ENCODE measurements around the gene MSI2. TPM values are rescaled to one million over a fixed set of nuclear protein-coding genes. Genes with fewer than 3 reads are reported as not detected.

MSI2 gene
- total RNA-seq, 4 donors from 2014 or later, result 27.3 to 50.4 (median 36.8) TPM

DNA sequence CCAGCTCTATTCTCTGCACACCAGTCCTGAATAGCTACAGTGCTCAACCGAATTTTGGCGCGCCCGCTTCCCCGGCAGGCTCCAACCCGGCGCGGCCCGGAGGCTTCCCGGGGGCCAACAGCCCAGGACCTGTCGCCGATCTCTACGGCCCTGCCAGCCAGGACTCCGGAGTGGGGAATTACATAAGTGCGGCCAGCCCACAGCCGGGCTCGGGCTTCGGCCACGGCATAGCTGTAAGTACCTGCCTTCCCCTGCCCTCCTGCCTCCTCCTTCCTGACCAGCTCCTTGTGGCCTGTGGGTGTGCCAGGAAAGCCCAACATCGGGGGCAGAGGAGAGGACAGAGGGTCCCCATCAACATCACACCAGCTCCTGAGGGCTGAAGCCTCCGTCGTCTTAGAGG, 418.6 kb downstream of the MSI2 start:
- Histone ChIP-seq H3K4me1 (peaks cover 0 to 14% (median 0%) of the 10 kb centered on the region in 3 donors), H3K9me3 (no peaks in the 10 kb centered on the region), H3K27ac (no peak overlapping the region), H3K36me3 (peaks cover 0 to 15% of the 10 kb centered on the region in 2 donors), H3K27me3 (no peaks in the 10 kb centered on the region), H3K4me3 (no peak overlapping the region)
- WGBS, 2 donors (ENCODE audit: low coverage in 1 of 2), result 100% methylated on average over 3 of the region's 22 CpGs; no CpG with 5 or more reads in 1 of the 2 donors
- ATAC-seq, result no peak
- TF ChIP-seq, protein P1, sequence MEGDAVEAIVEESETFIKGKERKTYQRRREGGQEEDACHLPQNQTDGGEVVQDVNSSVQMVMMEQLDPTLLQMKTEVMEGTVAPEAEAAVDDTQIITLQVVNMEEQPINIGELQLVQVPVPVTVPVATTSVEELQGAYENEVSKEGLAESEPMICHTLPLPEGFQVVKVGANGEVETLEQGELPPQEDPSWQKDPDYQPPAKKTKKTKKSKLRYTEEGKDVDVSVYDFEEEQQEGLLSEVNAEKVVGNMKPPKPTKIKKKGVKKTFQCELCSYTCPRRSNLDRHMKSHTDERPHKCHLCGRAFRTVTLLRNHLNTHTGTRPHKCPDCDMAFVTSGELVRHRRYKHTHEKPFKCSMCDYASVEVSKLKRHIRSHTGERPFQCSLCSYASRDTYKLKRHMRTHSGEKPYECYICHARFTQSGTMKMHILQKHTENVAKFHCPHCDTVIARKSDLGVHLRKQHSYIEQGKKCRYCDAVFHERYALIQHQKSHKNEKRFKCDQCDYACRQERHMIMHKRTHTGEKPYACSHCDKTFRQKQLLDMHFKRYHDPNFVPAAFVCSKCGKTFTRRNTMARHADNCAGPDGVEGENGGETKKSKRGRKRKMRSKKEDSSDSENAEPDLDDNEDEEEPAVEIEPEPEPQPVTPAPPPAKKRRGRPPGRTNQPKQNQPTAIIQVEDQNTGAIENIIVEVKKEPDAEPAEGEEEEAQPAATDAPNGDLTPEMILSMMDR (IDR thresholded peaks at IDR 0.05), result no peak
- TF ChIP-seq EP300 (IDR thresholded peaks at IDR 0.05), result no peak
- TF ChIP-seq POLR2AphosphoS5 (IDR thresholded peaks at IDR 0.05), result no peak
- no peak for TF ChIP-seq POLR2A (IDR thresholded peaks at IDR 0.05)

DNA sequence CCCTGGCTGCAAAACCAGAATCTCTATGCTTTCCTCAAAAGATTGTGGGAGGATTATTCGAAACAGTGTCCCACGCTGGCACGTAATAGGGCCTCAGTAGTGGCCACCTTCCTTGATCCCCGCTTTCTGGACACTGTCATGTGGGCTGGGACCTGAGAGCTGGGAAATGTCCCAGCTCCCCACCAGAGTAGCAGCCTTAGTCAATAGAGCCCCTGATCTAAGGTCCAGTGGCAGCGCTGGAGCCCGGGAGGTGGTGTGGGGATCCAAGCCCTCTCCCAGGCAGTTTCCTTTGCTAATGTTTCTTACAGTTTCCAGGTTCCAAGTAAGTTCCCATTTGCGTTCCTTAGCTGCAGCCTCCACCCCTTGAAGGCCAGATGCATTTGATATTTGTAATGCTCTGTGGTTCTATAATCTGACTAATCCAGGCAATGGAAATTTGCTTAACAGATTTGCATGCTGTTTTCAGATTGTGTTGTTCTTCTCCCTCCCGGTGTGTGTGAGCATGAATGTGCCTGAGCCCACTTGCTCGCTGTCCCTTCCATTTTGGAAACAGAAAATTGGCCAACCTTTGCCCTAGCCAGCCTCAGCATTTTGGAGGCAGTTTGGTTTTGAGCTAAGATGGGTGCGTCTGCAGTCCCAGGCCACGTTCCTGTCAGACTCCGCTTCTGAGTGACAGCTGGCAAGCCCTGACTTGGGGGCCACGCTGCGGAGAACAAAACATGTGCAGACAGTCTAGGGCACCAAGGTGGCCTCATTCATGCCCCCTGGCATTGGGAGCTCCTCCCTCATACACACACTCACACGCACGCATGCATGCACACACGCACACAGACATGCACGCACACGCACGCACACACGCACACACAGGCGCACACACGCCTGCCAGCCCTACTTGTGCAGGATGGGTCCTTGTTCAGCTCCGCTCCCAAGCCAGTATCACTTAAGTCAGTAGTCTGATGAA, 419.4 kb downstream of the MSI2 start:
- TF ChIP-seq POLR2AphosphoS5 (IDR thresholded peaks at IDR 0.05) (no peak), EP300 (IDR thresholded peaks at IDR 0.05) (no peak), POLR2A (IDR thresholded peaks at IDR 0.05) (no peak)
- TF ChIP-seq, protein P1 (IDR thresholded peaks at IDR 0.05), result no peak
- H3K27ac ChIP-seq, result no peak overlapping the region
- peaks cover 0 to 15% of the 10 kb centered on the region in 2 donors for H3K36me3 ChIP-seq
- H3K4me1 ChIP-seq, result peaks cover 0 to 14% (median 0%) of the 10 kb centered on the region in 3 donors
- H3K4me3 ChIP-seq, result no peak overlapping the region
- WGBS, 2 donors (ENCODE audit: low coverage in 1 of 2), result 91 to 96% methylated on average over 11 to 15 of the region's 24 CpGs
- ATAC-seq, result no peak
- H3K9me3 ChIP-seq, result no peaks in the 10 kb centered on the region
- no peaks in the 10 kb centered on the region for H3K27me3 ChIP-seq

GRCh38 chr17:57676543-57676942, 420.2 kb downstream of the MSI2 start:
- ATAC-seq, result no peak
- peaks cover 0 to 15% of the 10 kb centered on the region in 2 donors for H3K36me3 ChIP-seq
- 80 to 86% methylated on average over 1 to 5 of the region's 7 CpGs for WGBS, 2 donors (ENCODE audit: low coverage in 1 of 2)
- no peaks in the 10 kb centered on the region for H3K9me3 ChIP-seq
- H3K4me3 ChIP-seq, result no peak overlapping the region
- peaks cover 0 to 9% (median 0%) of the 10 kb centered on the region in 3 donors for H3K4me1 ChIP-seq
- H3K27me3 ChIP-seq, result no peaks in the 10 kb centered on the region
- no peak overlapping the region for H3K27ac ChIP-seq
- TF ChIP-seq POLR2AphosphoS5 (IDR thresholded peaks at IDR 0.05) (no peak), EP300 (IDR thresholded peaks at IDR 0.05) (no peak), POLR2A (IDR thresholded peaks at IDR 0.05) (no peak)
- TF ChIP-seq, protein P1 (IDR thresholded peaks at IDR 0.05), result no peak

GRCh38 chr17:57677301-57677700, 421.0 kb downstream of the MSI2 start:
- TF ChIP-seq EP300 (IDR thresholded peaks at IDR 0.05) (no peak), POLR2A (IDR thresholded peaks at IDR 0.05) (no peak), POLR2AphosphoS5 (IDR thresholded peaks at IDR 0.05) (no peak)

GRCh38 chr17:57677858-57678257, 421.5 kb downstream of the MSI2 start:
- TF ChIP-seq, protein P1 (IDR thresholded peaks at IDR 0.05), result no peak
- TF ChIP-seq EP300 (IDR thresholded peaks at IDR 0.05), result no peak
- TF ChIP-seq POLR2A (IDR thresholded peaks at IDR 0.05), result no peak
- no peak for TF ChIP-seq POLR2AphosphoS5 (IDR thresholded peaks at IDR 0.05)
- Histone ChIP-seq H3K36me3 (peaks cover 0 to 15% of the 10 kb centered on the region in 2 donors), H3K27me3 (no peaks in the 10 kb centered on the region), H3K27ac (no peak overlapping the region), H3K9me3 (no peaks in the 10 kb centered on the region), H3K4me1 (no peaks in the 10 kb centered on the region), H3K4me3 (no peak overlapping the region)
- no peak for ATAC-seq
- 98 to 100% methylated on average over 2 to 4 of the region's 6 CpGs for WGBS, 2 donors (ENCODE audit: low coverage in 1 of 2)

More at GRCh38 chr17:57677301-57677700, 421.0 kb downstream of the MSI2 start:
- no peaks in the 10 kb centered on the region for H3K9me3 ChIP-seq
- peaks cover 0 to 15% of the 10 kb centered on the region in 2 donors for H3K36me3 ChIP-seq
- H3K4me1 ChIP-seq, result peaks cover 0 to 2% (median 0%) of the 10 kb centered on the region in 3 donors
- no peak overlapping the region for H3K4me3 ChIP-seq
- whole genome bisulfite sequencing, 2 donors (ENCODE audit: low coverage in 1 of 2), result 69 to 79% methylated on average over 5 of the region's 5 CpGs
- no peak overlapping the region for H3K27ac ChIP-seq
- ATAC-seq, result no peak
- no peaks in the 10 kb centered on the region for H3K27me3 ChIP-seq

Measured in gastroesophageal sphincter (tissue), 4 donors.